Measurements from ENCODE around the gene PKIB.

GRCh38 chr6:122578961-122579360 lies 31.2 kb upstream of the PKIB start:
- TF ChIP-seq EZH2 (optimal IDR thresholded peaks at IDR 0.05; ENCODE audit: low read depth, low read length) = no peak
- TF ChIP-seq CTCF (IDR thresholded peaks at IDR 0.05; ENCODE audit: low read length) = no peak
